ENCODE data around the gene MEG3. TPM values are rescaled to one million over a fixed set of nuclear protein-coding genes. Genes with fewer than 3 reads are reported as not detected.

Gene MEG3
- total RNA-seq, 1 donor from 2014 or later = 24.7 TPM

Small RNA genes lying within 50 kb of the gene (microRNA-seq; reads per million reads assigned to microRNA genes)
- gene MIR127 (475 reads per million, percentile 75 among the genes with 10 or more reads in this experiment), gene MIR136 (25.2 reads per million, percentile 38 among the genes with 10 or more reads in this experiment), gene MIR2392 (not detected), gene MIR337 (176 reads per million, percentile 61 among the genes with 10 or more reads in this experiment), gene MIR431 (8.1 reads per million, percentile 22 among the genes with 10 or more reads in this experiment), gene MIR432 (12.9 reads per million, percentile 30 among the genes with 10 or more reads in this experiment), gene MIR433 (28.1 reads per million, percentile 40 among the genes with 10 or more reads in this experiment), gene MIR493 (75.1 reads per million, percentile 49 among the genes with 10 or more reads in this experiment), gene MIR665 (not detected)

Other genes starting within 250 kb of the MEG3 start
- gene BEGAIN, start 238.7 kb upstream of the MEG3 start, total RNA-seq = 0.46 TPM
- gene DLK1, start 99.2 kb upstream of the MEG3 start, total RNA-seq = 22.8 TPM
- not detected for gene RTL1, start 77.6 kb downstream of the MEG3 start, total RNA-seq